Stomach (tissue), 4 donors: ENCODE results near the gene SPHK2.

ENCODE experiments used
- CTCF ChIP-seq, 7 experiments: fragments of 450-650 bp in 4 of 7; fragments of 200-600 bp in 3 of 7; sonication (generic) in 3 of 7; IDR thresholded peaks; one replicate each; pipeline ENCODE4 v1.5.1; 2016 to 2019; ENCODE audit warnings: antibody characterized with exemption in 7 of 7, control low read depth in 2 of 7, mild to moderate bottlenecking in 1 of 7
- EP300 ChIP-seq: sonication (generic); formaldehyde crosslinking; IDR thresholded peaks from one replicate; pipeline ENCODE4 v1.6.1; 2017; ENCODE audit warnings: antibody characterized with exemption
- POLR2A ChIP-seq, 4 donors: fragments of 450-650 bp; IDR thresholded peaks; one replicate each; pipeline ENCODE4 v1.6.1; 2016; ENCODE audit warnings: antibody characterized with exemption in 4 of 4, control low read depth in 2 of 4, mild to moderate bottlenecking in 1 of 4, moderate library complexity in 1 of 4
- POLR2AphosphoS5 ChIP-seq, 3 donors: sonication (generic); formaldehyde crosslinking; IDR thresholded peaks; one replicate each; pipeline ENCODE4 v1.6.1; 2016; ENCODE audit warnings: antibody characterized with exemption in 3 of 3

- TF ChIP-seq CTCF (IDR thresholded peaks at IDR 0.05) (peak in 5 of 7 experiments; percentile 94 to 98 (median 96)), POLR2A (IDR thresholded peaks at IDR 0.05) (no peak), POLR2AphosphoS5 (IDR thresholded peaks at IDR 0.05) (no peak), EP300 (no peak)
Measured at GRCh38 chr19:48646001-48646721, 26.9 kb downstream of the SPHK2 start, which contains the start of gene CA11.
